GM12801 (cell line): ENCODE data around the gene MTG1.

Source experiments
- CTCF ChIP-seq: IDR thresholded peaks from one replicate; pipeline ENCODE4 v1.5.1; 2011; ENCODE audit warnings: control low read depth; ENCODE audit not compliant: insufficient read length; ENCODE audit errors: extremely low read depth

Gene MTG1

GRCh38 chr10:133415752-133416151 lies 21.8 kb downstream of the MTG1 start:
- TF ChIP-seq CTCF, result no peak

GRCh38 chr10:133418289-133418993 lies 24.5 kb downstream of the MTG1 start:
- no peak for TF ChIP-seq CTCF

GRCh38 chr10:133419211-133419950 lies 25.4 kb downstream of the MTG1 start:
- no peak for TF ChIP-seq CTCF

- no peak for TF ChIP-seq CTCF
These were observed 26.1 kb downstream of the MTG1 start for GRCh38 chr10:133420028-133420427.

GRCh38 chr10:133420579-133420978 lies 26.6 kb downstream of the MTG1 start:
- TF ChIP-seq CTCF, result no peak

GRCh38 chr10:133421336-133422222 lies 27.6 kb downstream of the MTG1 start:
- TF ChIP-seq CTCF, result no peak

GRCh38 chr10:133422223-133422806 lies 28.4 kb downstream of the MTG1 start:
- TF ChIP-seq CTCF, result no peak
